ENCODE data around the gene BTBD6.

DNA sequence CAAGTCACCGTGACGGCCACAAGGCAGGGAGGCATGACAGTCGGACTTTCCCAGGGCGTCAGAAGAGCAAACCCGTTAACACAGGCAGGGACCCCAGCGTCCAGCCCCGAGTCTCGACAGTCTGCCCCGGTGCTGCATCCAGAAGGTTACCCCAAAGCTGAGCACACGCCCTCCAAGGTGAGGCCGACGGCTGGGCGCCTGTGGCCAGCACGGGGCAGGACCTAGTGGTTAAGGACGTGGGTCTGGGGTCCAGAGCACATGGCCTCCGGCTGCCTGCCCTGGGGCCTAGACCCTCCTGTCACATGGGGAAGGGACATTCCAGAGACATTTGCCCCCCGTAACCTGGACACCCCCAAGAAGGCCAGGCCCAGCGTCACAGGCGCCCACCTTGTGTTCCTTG lies 29.7 kb upstream of the BTBD6 start:
- TF ChIP-seq TARDBP (IDR thresholded peaks at IDR 0.05) (no peak), BHLHE40 (IDR thresholded peaks at IDR 0.05; ENCODE audit: borderline replicate concordance) (no peak)

Data from HEK293T (cell line).